ENCODE measurements around the gene ACBD4.

Gene ACBD4

DNA sequence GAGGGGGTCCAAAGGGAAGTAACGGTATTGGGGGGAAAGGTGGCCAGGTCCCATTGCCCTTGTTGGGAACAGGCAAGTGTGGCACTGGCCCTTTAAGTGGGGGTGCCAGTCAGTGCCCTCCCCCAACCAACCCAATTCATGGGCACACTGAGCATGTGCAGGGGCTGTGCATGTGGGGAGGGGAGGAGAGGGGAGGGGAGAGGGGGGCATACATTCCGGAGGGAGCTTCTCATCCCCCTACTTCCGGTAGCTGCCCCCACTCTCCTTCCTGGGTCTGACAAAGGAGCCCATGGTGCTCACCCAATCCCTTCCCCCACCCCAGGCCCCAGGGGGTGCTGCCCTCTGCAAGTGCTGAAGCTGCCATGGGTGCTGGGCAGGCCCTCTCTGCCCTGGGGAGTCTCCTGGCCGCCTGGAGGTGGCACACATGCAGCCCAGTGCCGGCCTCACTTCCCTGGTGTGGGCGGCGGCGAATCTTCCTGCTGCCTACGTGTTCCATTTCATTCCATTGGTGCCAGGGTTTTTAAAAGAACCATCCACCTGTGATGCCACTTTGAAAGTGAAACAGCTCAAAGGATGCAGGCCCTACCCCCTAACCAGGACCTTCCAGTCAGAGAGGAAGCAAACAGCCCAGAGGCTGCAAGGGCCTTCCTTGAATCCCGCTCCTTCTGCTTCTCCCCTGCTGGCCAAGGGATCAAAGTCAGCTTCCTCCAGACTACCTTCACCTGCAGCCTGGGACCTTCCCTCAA, 37.2 kb downstream of the ACBD4 start:
- no peak overlapping the region for H3K4me3 ChIP-seq (ENCODE audit: low read depth, low read length)
- no peak for DNase-seq (ENCODE audit: low read depth)
- TF ChIP-seq, protein P1, sequence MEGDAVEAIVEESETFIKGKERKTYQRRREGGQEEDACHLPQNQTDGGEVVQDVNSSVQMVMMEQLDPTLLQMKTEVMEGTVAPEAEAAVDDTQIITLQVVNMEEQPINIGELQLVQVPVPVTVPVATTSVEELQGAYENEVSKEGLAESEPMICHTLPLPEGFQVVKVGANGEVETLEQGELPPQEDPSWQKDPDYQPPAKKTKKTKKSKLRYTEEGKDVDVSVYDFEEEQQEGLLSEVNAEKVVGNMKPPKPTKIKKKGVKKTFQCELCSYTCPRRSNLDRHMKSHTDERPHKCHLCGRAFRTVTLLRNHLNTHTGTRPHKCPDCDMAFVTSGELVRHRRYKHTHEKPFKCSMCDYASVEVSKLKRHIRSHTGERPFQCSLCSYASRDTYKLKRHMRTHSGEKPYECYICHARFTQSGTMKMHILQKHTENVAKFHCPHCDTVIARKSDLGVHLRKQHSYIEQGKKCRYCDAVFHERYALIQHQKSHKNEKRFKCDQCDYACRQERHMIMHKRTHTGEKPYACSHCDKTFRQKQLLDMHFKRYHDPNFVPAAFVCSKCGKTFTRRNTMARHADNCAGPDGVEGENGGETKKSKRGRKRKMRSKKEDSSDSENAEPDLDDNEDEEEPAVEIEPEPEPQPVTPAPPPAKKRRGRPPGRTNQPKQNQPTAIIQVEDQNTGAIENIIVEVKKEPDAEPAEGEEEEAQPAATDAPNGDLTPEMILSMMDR (IDR thresholded peaks at IDR 0.05; ENCODE audit: control insufficient read depth, extremely low read depth, insufficient read depth): no peak

DNA sequence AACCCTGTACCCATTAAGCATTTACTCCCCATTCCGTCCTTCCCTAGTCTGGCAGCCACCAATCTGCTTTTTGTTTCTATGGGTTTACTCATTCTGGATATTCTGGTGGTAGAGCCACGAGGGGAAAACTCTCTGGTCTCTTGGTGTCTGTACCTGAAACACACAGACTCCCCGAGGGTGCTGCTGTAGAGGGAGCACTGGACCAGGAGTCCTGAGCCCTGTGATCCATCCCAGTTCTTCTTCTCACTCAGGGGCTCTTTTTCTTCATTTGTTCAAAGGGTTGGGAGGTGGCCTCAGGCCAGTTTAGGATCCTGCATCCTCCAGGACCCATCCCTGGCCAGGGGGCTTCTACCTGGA, 40.2 kb downstream of the ACBD4 start:
- TF ChIP-seq, protein P1 (IDR thresholded peaks at IDR 0.05; ENCODE audit: control insufficient read depth, extremely low read depth, insufficient read depth): no peak
- no peak overlapping the region for H3K4me3 ChIP-seq (ENCODE audit: low read depth, low read length)
- no peak for DNase-seq (ENCODE audit: low read depth)

DNA sequence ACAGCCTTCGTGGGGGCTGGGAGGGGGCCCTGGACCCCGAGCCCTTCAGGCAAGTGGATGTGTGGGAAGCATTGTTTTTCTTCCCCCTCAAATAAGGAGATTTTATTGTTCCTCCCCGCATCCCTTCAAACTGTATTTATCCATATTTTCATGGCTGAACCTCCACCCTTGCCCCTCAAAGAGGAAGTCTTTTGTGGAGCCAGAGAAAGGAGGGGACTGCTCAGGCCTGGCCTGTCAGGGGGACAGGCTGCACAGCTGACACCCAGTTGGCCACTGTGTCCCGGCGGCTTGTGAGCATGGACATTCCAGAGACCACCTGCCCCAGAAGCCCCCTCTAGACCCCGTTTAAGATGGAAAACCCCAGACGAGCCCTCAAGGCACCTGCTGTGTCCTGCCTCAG, 42.1 kb downstream of the ACBD4 start:
- no peak overlapping the region for H3K4me3 ChIP-seq (ENCODE audit: low read depth, low read length)
- DNase-seq (ENCODE audit: low read depth): no peak
- TF ChIP-seq, protein P1 (IDR thresholded peaks at IDR 0.05; ENCODE audit: control insufficient read depth, extremely low read depth, insufficient read depth): no peak

DNA sequence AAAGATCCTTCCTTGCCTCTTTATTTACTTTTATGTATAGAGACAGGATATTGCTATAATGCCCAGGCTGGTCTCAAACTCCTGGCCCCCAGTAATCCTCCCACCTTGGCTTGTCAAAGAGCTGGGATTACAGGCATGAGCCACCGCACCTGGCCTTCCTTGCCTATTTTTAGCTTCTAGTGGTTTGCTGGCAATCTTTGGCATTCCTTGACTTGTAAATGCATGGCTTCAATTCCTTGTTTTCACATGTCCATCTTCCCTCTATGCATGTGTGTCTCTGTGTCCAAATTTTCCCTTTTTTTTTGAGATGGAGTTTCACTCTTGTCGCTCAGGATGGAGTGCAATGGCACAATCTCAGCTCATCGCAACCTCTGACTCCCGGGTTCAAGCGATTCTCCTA, 48.7 kb downstream of the ACBD4 start:
- DNase-seq (ENCODE audit: low read depth): no peak
- TF ChIP-seq, protein P1 (IDR thresholded peaks at IDR 0.05; ENCODE audit: control insufficient read depth, extremely low read depth, insufficient read depth): no peak

DNA sequence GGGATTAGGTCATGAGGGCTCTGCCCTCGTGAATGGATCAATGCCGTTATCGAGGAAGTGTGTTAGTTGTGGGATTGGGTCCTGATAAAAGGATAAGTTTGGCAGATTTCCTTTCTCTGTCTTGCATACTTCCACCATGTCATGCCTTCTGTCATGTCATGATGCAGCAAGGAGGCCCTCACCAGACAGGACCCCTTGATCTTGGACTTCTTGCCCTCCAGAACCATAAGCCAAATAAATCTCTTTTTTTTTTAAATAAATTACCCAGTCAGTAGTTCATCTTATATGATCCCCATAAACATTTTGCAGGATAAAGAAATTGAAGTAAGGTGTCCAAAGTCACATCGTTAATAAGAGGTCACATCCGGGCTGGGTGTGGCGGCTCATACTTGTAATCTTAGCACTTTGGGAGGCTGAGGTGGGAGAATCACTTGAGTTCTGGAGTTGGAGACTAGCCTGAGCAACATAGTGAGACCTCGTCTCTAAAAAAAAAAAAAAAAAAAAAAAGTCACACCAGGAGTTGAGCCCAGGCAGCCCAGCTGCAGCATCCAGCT, 51.4 kb downstream of the ACBD4 start:
- TF ChIP-seq, protein P1 (IDR thresholded peaks at IDR 0.05; ENCODE audit: control insufficient read depth, extremely low read depth, insufficient read depth): no peak
- DNase-seq (ENCODE audit: low read depth): no peak

More for the DNA sequence above, 48.7 kb downstream of the ACBD4 start:
- H3K4me3 ChIP-seq (ENCODE audit: low read depth, low read length): no peak overlapping the region

DNA sequence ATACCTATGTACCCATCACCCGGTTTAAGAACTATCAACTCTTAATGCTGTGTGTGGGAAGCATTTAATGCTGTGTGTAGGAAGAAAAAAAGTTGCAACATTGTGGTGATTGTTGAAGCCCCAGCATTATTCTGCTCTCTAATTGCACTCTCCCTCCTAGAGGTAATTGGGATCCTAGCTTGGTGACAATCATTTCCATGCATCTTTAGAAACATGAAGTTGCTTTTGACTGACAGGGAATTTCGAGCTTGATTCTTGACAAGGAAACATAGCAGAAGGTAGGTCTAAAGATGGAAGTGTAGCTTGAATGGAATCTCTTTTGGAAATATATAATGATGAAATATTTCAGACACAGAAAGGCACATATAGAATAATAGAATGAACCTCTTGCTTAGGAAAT, 53.5 kb downstream of the ACBD4 start:
- DNase-seq (ENCODE audit: low read depth): no peak
- TF ChIP-seq, protein P1 (IDR thresholded peaks at IDR 0.05; ENCODE audit: control insufficient read depth, extremely low read depth, insufficient read depth): no peak
- no peak overlapping the region for H3K4me3 ChIP-seq (ENCODE audit: low read depth, low read length)

More for the DNA sequence above, 51.4 kb downstream of the ACBD4 start:
- H3K4me3 ChIP-seq (ENCODE audit: low read depth, low read length): no peak overlapping the region
